ENCODE results near the gene MAP2K1. TPM values are rescaled to one million over a fixed set of nuclear protein-coding genes. Genes with fewer than 3 reads are reported as not detected.
A peak's percentile ranks its signal among the peaks of the same experiment; 100 is the strongest.

MAP2K1 gene
- total and polyA plus RNA-seq, 9 of the 15 experiments (the other 6 are each of a cell fraction or from before 2014, with no cell fraction given) = 7.5 to 58.3 (median 30.0) TPM

- TF ChIP-seq MGA (IDR thresholded peaks at IDR 0.05) (peak; percentile 85), MLLT1 (IDR thresholded peaks at IDR 0.05) (peak; percentile 37 to 63; a peak in 1 of 4 replicates), TSHZ1 (CRISPR knock-in tag; IDR thresholded peaks at IDR 0.05) (no peak), NFE2 (IDR thresholded peaks at IDR 0.05; ENCODE audit: low read depth) (no peak)
These were observed at the start of gene MAP2K1 (continued) for GRCh38 chr15:66386204-66387123.
